Panc1 (cell line): Measurements from ENCODE around the gene RPL22L1.
"Not testable (repeated sequence)": the region's sequence is repeated elsewhere in the genome, so short reads cannot be mapped to it uniquely, and the experiment has no call there.

ENCODE experiments used
- CTCF ChIP-seq: fragments of 450-650 bp; IDR thresholded peaks from 2 replicates; pipeline ENCODE4 v1.5.1; 2017; ENCODE audit warnings: mild to moderate bottlenecking
- POLR2AphosphoS5 ChIP-seq: IDR thresholded peaks from 2 replicates; pipeline ENCODE4 v1.6.1; 2012; ENCODE audit warnings: mild to moderate bottlenecking, low read depth, low read length, moderate library complexity
- REST ChIP-seq, 2 experiments: IDR thresholded peaks; 2 replicates each; pipeline ENCODE4 v1.6.1; 2011 to 2012; ENCODE audit warnings: low read depth in 2 of 2, control low read depth in 1 of 2, low read length in 1 of 2, mild to moderate bottlenecking in 1 of 2, moderate library complexity in 1 of 2; ENCODE audit not compliant: insufficient read depth in 1 of 2
- SIN3A ChIP-seq: IDR thresholded peaks from 2 replicates; pipeline ENCODE4 v1.6.1; 2012; ENCODE audit warnings: low read depth, mild to moderate bottlenecking, low read length, moderate library complexity, borderline replicate concordance; ENCODE audit not compliant: insufficient read depth
- TCF7L2 ChIP-seq: IDR thresholded peaks from 2 replicates; pipeline ENCODE4 v1.6.1; 2011; ENCODE audit warnings: mild to moderate bottlenecking, low read depth, low read length, inconsistent platforms

GRCh38 chr3:170896333-170896732 is 26.3 kb upstream of the RPL22L1 start:
- not testable (repeated sequence) for TF ChIP-seq CTCF; TCF7L2; POLR2AphosphoS5; SIN3A; REST (IDR thresholded peaks at IDR 0.05; ENCODE audit: insufficient read depth in 1 of 2, low read depth in 2 of 2, low read length in 1 of 2)
